ENCODE results near the gene RALA.

DNA sequence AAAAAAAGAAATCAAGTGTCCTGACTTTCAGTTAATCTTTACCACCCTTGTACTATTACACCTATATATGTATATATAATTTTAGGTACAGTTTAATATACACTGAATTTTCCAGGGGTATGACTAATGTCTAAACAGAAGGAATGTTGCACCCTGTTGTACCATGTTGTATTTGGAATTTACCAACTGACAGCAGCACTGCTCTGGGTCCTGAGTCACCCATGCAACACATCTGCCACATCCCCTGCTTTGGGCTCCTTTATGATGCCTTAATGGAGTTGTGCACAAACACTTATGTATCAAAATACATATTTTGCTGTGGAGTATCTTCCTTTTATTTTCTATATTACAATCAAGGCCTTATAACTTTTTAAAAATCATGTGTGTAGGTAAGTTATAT lies 36.0 kb upstream of the RALA start:
- no peak for TF ChIP-seq POLR2A (IDR thresholded peaks at IDR 0.05; ENCODE audit: low read depth, low read length)
- TF ChIP-seq POLR2AphosphoS5 (IDR thresholded peaks at IDR 0.05; ENCODE audit: low read depth, low read length): no peak
- TF ChIP-seq TAF1 (IDR thresholded peaks at IDR 0.05; ENCODE audit: low read depth, low read length): no peak
- no peak for TF ChIP-seq SPI1 (IDR thresholded peaks at IDR 0.05; ENCODE audit: low read depth, low read length)
- no peak for TF ChIP-seq POU2F2 (IDR thresholded peaks at IDR 0.05; ENCODE audit: low read depth, low read length)
- TF ChIP-seq PAX5 (IDR thresholded peaks at IDR 0.05; ENCODE audit: insufficient read depth, low read length, severe bottlenecking): no peak
